Stimulated activated CD4-positive, alpha-beta T cell treated with anti-CD3 and anti-CD28 coated beads, Interleukin-15, amount 100 ng/mL, for 24 hours (primary cell): ENCODE results near the gene EPHB2.

Experiments
- DNase-seq: peaks from one replicate; pipeline ENCODE4 v3.0.0-alpha.2; 2020

The EPHB2 gene

GRCh38 chr1:22752339-22752738 is 41.7 kb downstream of the EPHB2 start:
- no peak for DNase-seq

- DNase-seq: no peak
These were observed 42.9 kb downstream of the EPHB2 start for GRCh38 chr1:22753481-22753971.

- DNase-seq: no peak
These were observed 43.6 kb downstream of the EPHB2 start for GRCh38 chr1:22754106-22754768.

GRCh38 chr1:22754824-22755223 is 44.2 kb downstream of the EPHB2 start:
- DNase-seq: no peak

- DNase-seq: no peak
These were observed 45.0 kb downstream of the EPHB2 start for GRCh38 chr1:22755641-22756040.

- no peak for DNase-seq
These were observed 45.6 kb downstream of the EPHB2 start for GRCh38 chr1:22756125-22756735.

GRCh38 chr1:22760455-22760854 is 49.8 kb downstream of the EPHB2 start:
- no peak for DNase-seq

GRCh38 chr1:22761101-22761500 is 50.5 kb downstream of the EPHB2 start:
- DNase-seq: no peak

GRCh38 chr1:22761821-22762220 is 51.2 kb downstream of the EPHB2 start:
- DNase-seq: no peak

GRCh38 chr1:22763487-22764200 is 53.0 kb downstream of the EPHB2 start:
- no peak for DNase-seq

- no peak for DNase-seq
These were observed 57.2 kb downstream of the EPHB2 start for GRCh38 chr1:22767852-22768251.

GRCh38 chr1:22769932-22770331 is 59.3 kb downstream of the EPHB2 start:
- no peak for DNase-seq

GRCh38 chr1:22772014-22772413 is 61.4 kb downstream of the EPHB2 start:
- no peak for DNase-seq

- DNase-seq: no peak
These were observed 63.6 kb downstream of the EPHB2 start for GRCh38 chr1:22773981-22774832.

GRCh38 chr1:22774833-22775182 is 64.2 kb downstream of the EPHB2 start:
- DNase-seq: no peak

- DNase-seq: no peak
These were observed 64.8 kb downstream of the EPHB2 start for GRCh38 chr1:22775478-22775877.

GRCh38 chr1:22776035-22776613 is 65.5 kb downstream of the EPHB2 start:
- DNase-seq: no peak

- DNase-seq: no peak
These were observed 66.9 kb downstream of the EPHB2 start for GRCh38 chr1:22777388-22778057.

GRCh38 chr1:22778408-22778807 is 67.8 kb downstream of the EPHB2 start:
- DNase-seq: no peak

GRCh38 chr1:22778862-22779520 is 68.4 kb downstream of the EPHB2 start:
- no peak for DNase-seq

- peak; percentile 8 for DNase-seq
These were observed 70.1 kb downstream of the EPHB2 start for GRCh38 chr1:22780696-22781095.

GRCh38 chr1:22781483-22781882 is 70.8 kb downstream of the EPHB2 start:
- DNase-seq: no peak
